Measurements from ENCODE around the gene MEIKIN. TPM values are rescaled to one million over a fixed set of nuclear protein-coding genes. Genes with fewer than 3 reads are reported as not detected.
"Not testable (repeated sequence)": the region's sequence is repeated elsewhere in the genome, so short reads cannot be mapped to it uniquely, and the experiment has no call there.

MEIKIN gene
- total RNA-seq, 4 donors from 2014 or later = 0.60 to 14.8 TPM; not detected in 2

DNA sequence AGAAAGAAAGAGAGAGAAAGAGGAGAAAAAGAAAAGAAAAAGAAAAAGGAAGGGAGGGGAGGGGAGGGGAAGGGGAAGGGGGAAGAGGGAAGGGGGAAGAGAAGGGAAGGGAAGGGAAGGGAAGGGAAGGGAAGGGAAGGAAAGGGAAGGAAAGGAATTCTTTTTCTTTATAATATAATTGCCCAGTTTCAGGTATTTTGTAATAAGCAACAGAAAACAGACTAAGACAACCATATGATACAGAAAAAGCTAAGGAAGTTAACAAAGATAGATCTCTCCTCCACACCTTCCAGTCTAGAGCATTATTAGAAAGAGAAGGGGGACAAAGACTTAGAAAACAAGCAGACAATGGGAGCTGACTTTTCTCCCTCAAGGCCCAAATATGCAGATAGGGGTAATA is 31.0 kb downstream of the MEIKIN start:
- no peak for ATAC-seq (ENCODE audit: low FRiP score)
- no peak for DNase-seq (ENCODE audit: low spot score)
- TF ChIP-seq, protein P1, sequence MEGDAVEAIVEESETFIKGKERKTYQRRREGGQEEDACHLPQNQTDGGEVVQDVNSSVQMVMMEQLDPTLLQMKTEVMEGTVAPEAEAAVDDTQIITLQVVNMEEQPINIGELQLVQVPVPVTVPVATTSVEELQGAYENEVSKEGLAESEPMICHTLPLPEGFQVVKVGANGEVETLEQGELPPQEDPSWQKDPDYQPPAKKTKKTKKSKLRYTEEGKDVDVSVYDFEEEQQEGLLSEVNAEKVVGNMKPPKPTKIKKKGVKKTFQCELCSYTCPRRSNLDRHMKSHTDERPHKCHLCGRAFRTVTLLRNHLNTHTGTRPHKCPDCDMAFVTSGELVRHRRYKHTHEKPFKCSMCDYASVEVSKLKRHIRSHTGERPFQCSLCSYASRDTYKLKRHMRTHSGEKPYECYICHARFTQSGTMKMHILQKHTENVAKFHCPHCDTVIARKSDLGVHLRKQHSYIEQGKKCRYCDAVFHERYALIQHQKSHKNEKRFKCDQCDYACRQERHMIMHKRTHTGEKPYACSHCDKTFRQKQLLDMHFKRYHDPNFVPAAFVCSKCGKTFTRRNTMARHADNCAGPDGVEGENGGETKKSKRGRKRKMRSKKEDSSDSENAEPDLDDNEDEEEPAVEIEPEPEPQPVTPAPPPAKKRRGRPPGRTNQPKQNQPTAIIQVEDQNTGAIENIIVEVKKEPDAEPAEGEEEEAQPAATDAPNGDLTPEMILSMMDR (IDR thresholded peaks at IDR 0.05) = no peak

DNA sequence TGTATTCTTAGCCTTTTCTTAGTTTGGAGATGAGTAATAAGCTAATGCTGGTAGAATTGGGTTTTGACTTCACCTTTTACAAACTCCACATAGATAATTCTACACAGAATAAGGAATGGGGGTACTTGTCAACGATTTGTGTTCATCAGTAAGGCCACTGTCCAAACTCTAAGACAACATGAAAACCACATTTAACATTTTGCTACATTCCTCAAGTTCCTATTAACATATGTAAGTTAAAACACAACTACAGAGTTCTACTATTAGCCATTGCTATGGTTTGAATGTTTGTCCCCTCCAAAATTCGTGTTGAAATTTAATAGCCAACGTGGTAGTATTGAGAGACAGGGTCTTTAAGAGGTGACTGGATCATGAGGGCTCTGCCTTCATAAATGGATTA is 31.9 kb downstream of the MEIKIN start:
- DNase-seq (ENCODE audit: low spot score) (no peak), ATAC-seq (ENCODE audit: low FRiP score) (no peak)
- TF ChIP-seq, protein P1 (IDR thresholded peaks at IDR 0.05) = no peak

DNA sequence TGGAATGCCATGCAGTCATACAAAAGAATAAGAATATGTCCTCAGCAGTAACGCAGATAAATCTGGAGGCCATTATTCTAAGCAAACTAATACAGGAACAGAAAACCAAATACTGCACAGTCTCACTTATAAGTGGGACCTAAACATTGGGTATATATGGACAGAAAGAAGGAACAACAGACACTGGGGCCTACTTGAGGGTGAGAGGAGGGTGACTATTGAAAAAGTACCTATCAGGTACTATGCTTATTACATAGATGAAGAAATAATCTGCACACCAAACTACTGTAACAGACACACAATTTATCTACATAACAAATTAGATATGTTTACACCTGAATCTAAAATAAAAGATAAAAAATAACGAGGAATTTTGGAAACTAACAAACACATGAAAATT is 38.8 kb downstream of the MEIKIN start:
- TF ChIP-seq, protein P1 (IDR thresholded peaks at IDR 0.05) = no peak
- ATAC-seq (ENCODE audit: low FRiP score) = no peak
- DNase-seq (ENCODE audit: low spot score) = no peak

DNA sequence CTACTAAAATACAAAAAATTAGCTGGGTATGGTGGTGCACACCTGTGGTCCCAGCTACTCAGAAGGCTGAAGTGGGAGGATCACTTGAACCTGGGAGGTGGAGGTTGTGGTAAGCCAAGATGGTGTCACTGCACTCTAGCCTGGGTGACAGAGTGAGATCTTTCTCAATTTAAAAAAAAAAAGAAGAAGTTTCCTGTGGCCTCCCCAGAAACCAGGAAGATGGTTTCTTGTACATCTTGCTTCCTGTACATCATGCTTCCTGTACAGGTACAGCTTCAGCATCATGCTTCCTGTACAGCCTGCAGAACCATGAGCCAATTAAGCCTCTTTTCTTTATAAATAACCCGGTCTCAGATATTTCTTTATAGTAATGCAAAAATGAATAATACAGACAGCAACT is 43.2 kb downstream of the MEIKIN start:
- not testable (repeated sequence) for ATAC-seq (ENCODE audit: low FRiP score); DNase-seq (ENCODE audit: low spot score)

DNA sequence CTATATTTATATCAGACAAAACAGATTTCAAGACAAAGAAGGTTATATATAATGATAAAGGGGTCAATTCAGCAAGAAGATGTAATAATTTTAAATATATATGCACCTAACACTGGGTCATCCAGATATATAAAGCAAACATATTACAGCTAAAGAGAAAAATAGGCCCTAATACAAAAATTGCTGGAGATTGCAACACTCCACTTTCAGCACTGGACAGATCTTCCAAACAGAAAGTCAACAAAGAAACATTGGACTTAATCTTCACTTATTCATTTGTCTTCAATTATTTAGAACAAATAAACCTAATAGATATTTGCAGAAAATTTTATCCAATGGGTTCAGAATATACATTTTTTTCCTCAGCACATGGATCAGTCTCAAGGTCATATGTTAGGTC is 45.8 kb downstream of the MEIKIN start:
- ATAC-seq (ENCODE audit: low FRiP score) = no peak
- DNase-seq (ENCODE audit: low spot score) = no peak
- TF ChIP-seq, protein P1 (IDR thresholded peaks at IDR 0.05) = no peak

DNA sequence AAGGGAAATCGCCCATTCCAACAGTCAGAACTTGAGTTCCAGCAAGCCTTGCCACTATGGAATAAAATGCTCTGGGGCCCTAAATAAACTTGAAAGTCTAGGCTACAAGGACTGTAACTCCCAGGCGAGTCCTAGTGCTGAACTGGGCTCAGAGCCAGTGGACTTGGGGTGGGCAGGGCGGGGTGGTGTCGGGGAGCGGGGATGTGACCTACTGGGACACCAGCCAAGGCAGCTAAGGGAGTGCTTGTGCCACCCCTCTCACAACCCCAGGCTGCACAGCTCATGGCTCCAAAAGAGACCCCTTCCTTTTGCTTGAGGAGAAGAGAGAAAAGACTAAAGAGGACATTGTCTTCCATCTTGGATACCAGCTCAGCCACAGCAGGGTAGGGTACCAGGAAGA is 61.5 kb downstream of the MEIKIN start:
- TF ChIP-seq, protein P1 (IDR thresholded peaks at IDR 0.05) = no peak
- DNase-seq (ENCODE audit: low spot score) = no peak
- no peak for ATAC-seq (ENCODE audit: low FRiP score)

DNA sequence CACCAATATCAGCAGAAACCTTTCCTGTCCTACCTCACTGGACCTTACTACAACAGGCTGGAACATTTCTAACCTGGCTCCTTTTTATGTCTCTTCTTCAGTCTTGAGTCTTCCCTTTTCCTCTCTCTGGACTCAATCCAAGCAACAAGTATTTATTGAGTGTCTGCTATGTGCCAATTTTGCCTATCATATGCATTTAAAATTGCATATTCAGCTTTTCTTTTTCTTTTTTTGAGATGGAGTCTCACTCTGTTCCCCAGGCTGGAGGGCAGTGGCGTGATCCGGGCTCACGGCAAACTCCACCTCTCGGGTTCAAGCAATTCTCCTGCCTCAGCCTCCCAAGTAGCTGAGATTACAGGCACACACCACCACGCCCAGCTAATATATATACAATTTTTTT is 65.8 kb downstream of the MEIKIN start:
- no peak for DNase-seq (ENCODE audit: low spot score)
- no peak for ATAC-seq (ENCODE audit: low FRiP score)
- TF ChIP-seq, protein P1 (IDR thresholded peaks at IDR 0.05) = no peak

DNA sequence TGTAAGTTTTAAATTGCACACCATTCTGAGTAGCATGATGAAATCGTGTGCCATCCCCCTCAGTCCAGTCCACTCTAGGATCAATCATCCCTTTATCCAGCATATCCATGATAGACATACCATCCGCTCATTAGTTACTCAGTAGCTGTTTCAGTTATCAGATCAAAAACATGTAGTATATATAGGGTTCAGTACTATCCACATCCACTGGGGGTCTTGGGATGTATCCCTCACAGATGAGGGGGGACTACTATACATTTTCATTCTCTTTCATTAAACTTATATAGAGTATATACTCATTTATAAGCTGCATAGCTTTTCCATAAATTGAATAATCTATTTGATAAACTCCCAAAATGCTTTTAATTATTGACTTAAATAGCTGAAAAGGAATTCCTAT is 67.6 kb downstream of the MEIKIN start:
- TF ChIP-seq, protein P1 (IDR thresholded peaks at IDR 0.05) = no peak
- DNase-seq (ENCODE audit: low spot score) = no peak
- no peak for ATAC-seq (ENCODE audit: low FRiP score)

DNA sequence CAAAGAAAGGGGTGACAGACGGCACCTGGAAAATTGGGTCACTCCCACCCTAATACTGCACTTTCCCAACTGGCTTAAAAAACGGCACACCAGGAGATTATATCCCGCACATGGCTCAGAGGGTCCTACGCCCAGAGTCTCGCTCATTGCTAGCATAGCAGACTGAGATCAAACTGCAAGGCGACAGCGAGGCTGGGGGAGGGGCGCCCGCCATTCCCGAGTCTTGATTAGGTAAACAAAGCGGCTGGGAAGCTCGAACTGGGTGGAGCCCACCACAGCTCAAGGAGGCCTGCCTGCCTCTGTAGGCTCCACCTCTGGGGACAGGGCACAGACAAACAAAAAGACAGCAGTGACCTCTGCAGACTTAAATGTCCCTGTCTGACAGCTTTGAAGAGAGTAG is 74.2 kb downstream of the MEIKIN start:
- not testable (repeated sequence) for ATAC-seq (ENCODE audit: low FRiP score); DNase-seq (ENCODE audit: low spot score)
